NT2/D1 (cell line): ENCODE measurements around the gene POLR2A.

ENCODE experiments used
- SUZ12 ChIP-seq: IDR thresholded peaks from 2 replicates; pipeline ENCODE4 v1.6.1; 2011; ENCODE audit not compliant: insufficient read length, insufficient read depth; ENCODE audit errors: extremely low read depth
- ZNF274 ChIP-seq: IDR thresholded peaks from 2 replicates; pipeline ENCODE4 v1.6.1; 2011; ENCODE audit warnings: mild to moderate bottlenecking, low read depth, low read length

DNA sequence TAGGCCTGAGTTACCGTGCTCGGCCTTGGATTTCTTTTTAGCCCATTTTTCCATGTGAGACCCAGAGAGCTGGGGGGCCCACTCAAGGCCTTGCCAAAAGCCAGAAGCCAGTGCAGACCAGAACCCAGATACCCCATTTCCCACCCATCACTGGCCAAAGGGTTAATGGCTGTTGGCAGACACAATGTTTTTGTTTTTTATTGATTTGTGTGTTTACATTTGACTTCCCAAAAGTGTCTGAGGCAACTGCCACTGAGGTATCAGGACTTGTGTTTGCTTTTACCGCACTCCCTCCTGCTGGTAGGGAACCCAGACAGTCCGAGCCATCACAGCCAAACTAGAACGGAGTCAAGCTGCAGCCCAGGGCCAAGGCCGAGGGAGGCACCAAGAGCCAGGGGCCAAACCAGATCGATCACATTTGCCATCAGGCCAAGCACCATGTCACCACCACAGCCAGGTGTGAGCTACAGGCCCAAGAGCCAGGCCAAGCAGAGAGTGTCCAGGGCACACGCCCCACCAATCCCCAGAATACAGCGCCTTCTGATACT, 57.0 kb downstream of the POLR2A start:
- TF ChIP-seq SUZ12 (no peak), ZNF274 (no peak)
